Coronary artery (tissue), 2 donors: Measurements from ENCODE around the gene DIP2C.

Experiments
- DNase-seq: peaks from one replicate; pipeline ENCODE4 v3.0.0-alpha.2; 2017; ENCODE audit warnings: low spot score
- H3K27ac ChIP-seq, 2 donors: fragments of 200-600 bp; sonication (generic); one replicate each; pipeline ENCODE4 v1.5.1; 2016 to 2019
- H3K4me3 ChIP-seq: fragments of 200-600 bp; sonication (generic); 2 replicates; pipeline ENCODE4 v1.5.1; 2016; ENCODE audit warnings: mild to moderate bottlenecking, moderate library complexity
- TF ChIP-seq, protein P1 (sequence below): fragments of 200-600 bp; sonication (generic); IDR thresholded peaks from one replicate; pipeline ENCODE4 v1.5.1; 2019; ENCODE audit warnings: antibody characterized with exemption

DIP2C gene

DNA sequence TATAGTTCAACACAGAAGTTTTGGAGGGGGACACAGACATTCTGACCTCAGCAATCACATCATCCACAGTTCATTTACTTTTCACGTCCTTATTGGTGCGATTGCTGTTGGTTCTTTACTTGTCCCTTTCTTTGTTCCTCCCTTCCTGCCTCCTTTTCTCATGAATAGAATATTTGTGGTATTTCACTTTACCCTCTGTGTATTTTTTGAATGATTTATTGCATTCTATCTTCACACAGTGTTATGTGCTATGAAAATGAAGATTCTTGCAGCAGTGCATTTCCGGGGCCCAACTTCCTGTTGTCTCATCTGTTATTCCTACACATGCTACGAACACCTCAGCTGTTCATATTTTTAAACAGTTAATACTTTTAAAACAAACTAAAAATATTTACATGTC lies 374.6 kb downstream of the DIP2C start:
- TF ChIP-seq, protein P1, sequence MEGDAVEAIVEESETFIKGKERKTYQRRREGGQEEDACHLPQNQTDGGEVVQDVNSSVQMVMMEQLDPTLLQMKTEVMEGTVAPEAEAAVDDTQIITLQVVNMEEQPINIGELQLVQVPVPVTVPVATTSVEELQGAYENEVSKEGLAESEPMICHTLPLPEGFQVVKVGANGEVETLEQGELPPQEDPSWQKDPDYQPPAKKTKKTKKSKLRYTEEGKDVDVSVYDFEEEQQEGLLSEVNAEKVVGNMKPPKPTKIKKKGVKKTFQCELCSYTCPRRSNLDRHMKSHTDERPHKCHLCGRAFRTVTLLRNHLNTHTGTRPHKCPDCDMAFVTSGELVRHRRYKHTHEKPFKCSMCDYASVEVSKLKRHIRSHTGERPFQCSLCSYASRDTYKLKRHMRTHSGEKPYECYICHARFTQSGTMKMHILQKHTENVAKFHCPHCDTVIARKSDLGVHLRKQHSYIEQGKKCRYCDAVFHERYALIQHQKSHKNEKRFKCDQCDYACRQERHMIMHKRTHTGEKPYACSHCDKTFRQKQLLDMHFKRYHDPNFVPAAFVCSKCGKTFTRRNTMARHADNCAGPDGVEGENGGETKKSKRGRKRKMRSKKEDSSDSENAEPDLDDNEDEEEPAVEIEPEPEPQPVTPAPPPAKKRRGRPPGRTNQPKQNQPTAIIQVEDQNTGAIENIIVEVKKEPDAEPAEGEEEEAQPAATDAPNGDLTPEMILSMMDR, result no peak
- Histone ChIP-seq H3K27ac (no peak overlapping the region), H3K4me3 (no peak overlapping the region)
- DNase-seq, result no peak

DNA sequence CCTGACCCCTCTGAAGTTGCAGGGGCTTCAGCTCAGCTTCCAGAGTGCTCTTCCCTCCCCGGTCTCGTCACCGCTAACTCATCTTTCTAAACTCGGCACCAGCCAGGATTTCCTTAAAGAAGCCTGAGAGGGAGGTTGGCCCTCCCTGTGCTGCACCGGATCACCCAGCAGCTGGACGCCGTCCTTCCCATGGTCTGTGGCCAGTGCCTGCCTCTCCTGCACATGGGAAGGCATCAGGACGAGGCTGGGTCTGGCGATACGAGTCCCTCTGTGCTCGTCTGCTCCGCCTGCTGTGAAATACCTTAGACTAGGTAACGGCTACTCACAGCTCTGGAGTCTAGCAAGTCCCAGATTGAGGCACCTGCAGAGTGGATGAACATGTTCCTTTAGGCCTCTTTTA lies 375.1 kb downstream of the DIP2C start:
- TF ChIP-seq, protein P1, result no peak
- no peak overlapping the region for H3K27ac ChIP-seq
- H3K4me3 ChIP-seq, result no peak overlapping the region
- peak; percentile 64 for DNase-seq

DNA sequence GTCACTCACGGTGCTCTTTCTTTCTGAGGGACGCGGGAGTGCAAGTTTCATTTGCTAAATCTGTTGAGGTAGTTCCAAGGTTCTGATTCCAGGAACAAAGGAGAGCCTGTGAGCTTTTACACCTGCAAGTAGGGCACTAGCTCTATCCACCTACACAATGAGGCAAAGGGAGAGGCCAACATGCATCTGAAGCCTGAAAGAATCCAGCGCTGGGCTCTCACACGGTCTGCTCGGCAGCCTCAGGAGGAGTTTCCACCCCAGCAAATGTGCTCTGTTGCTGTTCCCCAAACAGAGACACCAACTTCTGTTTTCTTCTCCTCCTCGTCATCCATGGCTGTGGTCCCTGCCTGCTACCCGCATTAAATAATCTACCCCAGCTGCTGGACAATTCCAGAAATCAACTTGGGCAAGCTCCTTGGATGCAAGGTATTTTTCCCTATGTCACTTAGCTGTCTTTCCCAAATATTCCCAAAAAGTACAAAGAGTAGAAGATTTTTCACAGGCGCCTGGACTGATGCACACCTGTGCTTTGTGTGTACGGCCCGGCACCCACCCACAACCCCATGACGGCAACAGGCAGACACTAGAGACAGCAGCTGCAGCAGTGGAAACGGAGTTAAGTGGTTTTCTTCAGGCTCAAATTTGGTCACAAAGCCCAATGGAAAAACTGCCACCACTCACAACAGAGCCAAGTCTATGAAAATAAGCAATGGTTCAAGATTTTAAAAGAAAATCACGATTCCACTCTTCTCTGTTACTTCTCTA lies 377.4 kb downstream of the DIP2C start:
- Histone ChIP-seq H3K4me3 (no peak overlapping the region), H3K27ac (no peak overlapping the region)
- DNase-seq, result no peak
- TF ChIP-seq, protein P1, result no peak

DNA sequence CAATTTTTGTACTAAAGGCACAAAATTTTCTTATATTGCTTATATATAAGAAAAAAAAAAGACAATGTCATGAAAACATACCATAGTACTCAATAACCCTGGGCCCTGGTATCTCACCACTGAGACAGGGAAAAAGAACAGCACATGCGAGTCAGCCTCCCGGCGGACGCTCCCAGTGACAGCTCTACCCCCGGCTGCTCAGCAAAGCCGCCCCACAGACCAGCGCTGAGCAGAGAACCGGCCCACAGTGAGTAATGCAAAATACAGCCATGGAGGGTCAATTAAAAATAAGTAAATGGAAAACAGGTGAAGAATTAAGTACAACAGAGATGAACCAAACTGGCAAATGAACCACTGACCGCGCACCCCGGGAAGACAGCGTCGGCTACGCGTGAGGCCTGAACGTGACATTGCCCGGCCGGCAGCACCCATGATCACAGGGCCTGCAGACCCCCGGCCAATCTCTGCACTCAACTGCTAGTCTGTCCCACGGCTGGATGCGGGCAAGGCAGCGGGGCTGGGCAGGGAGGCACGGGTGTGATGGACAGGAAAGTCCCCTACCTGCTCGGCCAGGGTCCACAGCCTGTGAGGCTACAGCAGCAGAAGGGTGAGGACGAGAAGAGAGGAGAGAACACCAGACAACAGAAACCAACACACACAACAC lies 378.4 kb downstream of the DIP2C start:
- Histone ChIP-seq H3K27ac (no peak overlapping the region), H3K4me3 (no peak overlapping the region)
- TF ChIP-seq, protein P1, result no peak
- DNase-seq, result peak; percentile 40

DNA sequence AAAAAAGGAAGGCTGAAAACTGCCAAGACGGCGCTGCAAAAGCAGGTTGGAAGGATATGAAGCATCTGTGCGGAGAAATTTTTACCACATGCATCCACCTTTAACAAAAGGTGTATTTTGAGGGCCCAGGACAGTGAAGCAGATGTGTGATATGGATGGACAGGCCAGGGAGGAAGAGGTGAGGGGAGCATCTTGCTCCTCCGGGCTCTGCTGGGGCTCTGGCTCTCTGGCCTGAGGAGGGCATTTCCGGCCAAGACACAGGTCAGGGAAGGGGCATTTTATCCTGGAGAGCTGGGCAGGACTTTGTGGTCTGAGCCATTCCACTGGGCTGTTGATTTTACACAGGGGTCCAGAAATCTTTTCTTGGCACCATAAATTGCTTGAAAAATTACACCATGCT lies 379.1 kb downstream of the DIP2C start:
- DNase-seq, result peak; percentile 45
- H3K4me3 ChIP-seq, result no peak overlapping the region
- no peak overlapping the region for H3K27ac ChIP-seq
- TF ChIP-seq, protein P1, result no peak

DNA sequence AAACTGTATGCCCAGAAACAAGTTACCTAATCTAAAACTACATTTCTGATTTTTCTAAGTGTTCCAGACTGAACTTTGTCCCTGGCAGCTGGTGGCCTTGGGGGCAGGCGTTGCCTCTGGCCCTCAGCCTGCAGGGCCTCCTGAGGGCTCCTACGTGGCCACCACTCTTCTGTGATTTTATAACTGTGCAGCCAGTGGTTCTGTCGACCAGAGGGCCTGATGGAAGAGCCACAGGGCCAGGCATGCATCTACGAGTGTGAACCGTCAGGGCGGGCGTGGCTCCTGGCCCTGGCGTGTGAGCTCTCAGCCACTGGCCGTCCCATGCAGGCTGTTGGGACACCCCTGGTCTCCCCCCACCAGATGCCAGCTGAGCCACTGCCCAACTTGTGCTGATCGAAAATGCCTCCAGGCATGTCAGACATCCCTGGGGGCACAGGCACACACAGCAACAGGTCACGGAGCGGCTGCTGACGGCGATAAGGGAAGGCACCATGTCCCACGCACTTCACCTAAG lies 380.8 kb downstream of the DIP2C start:
- H3K27ac ChIP-seq, result peak overlapping the region in 1 of 2 donors; percentile 3
- DNase-seq, result no peak
- H3K4me3 ChIP-seq, result no peak overlapping the region
- TF ChIP-seq, protein P1, result no peak

DNA sequence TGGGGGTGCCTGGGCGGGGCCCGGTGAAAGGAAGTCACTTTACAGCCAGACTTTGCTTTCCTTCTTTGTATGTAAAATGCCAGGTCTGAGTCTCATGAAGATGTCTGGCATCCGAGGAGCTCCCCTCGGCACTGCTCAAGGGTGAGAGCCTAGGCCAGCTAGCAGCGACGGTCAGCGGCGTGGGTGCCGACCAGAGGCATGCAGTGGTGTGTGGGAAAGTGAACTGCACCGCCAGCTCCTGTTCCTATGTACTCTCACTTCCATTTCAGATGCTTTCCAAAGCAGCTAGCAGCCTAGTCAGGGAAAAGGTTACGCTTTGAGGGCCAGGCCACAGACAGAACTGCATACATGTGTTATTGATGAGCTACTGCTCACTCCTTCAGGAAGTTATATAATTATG lies 381.4 kb downstream of the DIP2C start:
- Histone ChIP-seq H3K4me3 (no peak overlapping the region), H3K27ac (peak overlapping the region in 1 of 2 donors; percentile 12)
- DNase-seq, result no peak
- TF ChIP-seq, protein P1, result no peak
